Measurements from ENCODE around the gene RNF44. TPM values are rescaled to one million over a fixed set of nuclear protein-coding genes. Genes with fewer than 3 reads are reported as not detected.

Gene RNF44
- total RNA-seq, 1 donor from 2014 or later, result 103 TPM

GRCh38 chr5:176524987-176525386 lies 12.2 kb downstream of the RNF44 start:
- H3K9me3 Mint-ChIP-seq (ENCODE audit: unreplicated experiment), result no peaks in the 10 kb centered on the region
- no peak for TF ChIP-seq CTCF (IDR thresholded peaks at IDR 0.05; ENCODE audit: unreplicated experiment)
- peaks cover 4% of the 10 kb centered on the region for H3K4me1 Mint-ChIP-seq (ENCODE audit: unreplicated experiment)
- H3K27ac Mint-ChIP-seq (ENCODE audit: unreplicated experiment), result no peak overlapping the region
- no peak overlapping the region for H3K4me3 Mint-ChIP-seq (ENCODE audit: unreplicated experiment)
- H3K27me3 Mint-ChIP-seq (ENCODE audit: unreplicated experiment), result peaks cover 4% of the 10 kb centered on the region
- H3K36me3 Mint-ChIP-seq (ENCODE audit: low read depth, unreplicated experiment), result no peaks in the 10 kb centered on the region
- DNase-seq (ENCODE audit: low spot score), result no peak

- Mint-ChIP-seq H3K36me3 (ENCODE audit: low read depth, unreplicated experiment) (no peaks in the 10 kb centered on the region), H3K4me3 (ENCODE audit: unreplicated experiment) (no peak overlapping the region), H3K4me1 (ENCODE audit: unreplicated experiment) (peaks cover 3% of the 10 kb centered on the region), H3K27ac (ENCODE audit: unreplicated experiment) (no peak overlapping the region), H3K9me3 (ENCODE audit: unreplicated experiment) (no peaks in the 10 kb centered on the region), H3K27me3 (ENCODE audit: unreplicated experiment) (peaks cover 4% of the 10 kb centered on the region)
- no peak for TF ChIP-seq CTCF (IDR thresholded peaks at IDR 0.05; ENCODE audit: unreplicated experiment)
- DNase-seq (ENCODE audit: low spot score), result no peak
Measured at GRCh38 chr5:176524138-176524537, 13.1 kb downstream of the RNF44 start.

- Mint-ChIP-seq H3K27me3 (ENCODE audit: unreplicated experiment) (peaks cover 2% of the 10 kb centered on the region), H3K9me3 (ENCODE audit: unreplicated experiment) (no peaks in the 10 kb centered on the region), H3K27ac (ENCODE audit: unreplicated experiment) (no peak overlapping the region), H3K36me3 (ENCODE audit: low read depth, unreplicated experiment) (no peaks in the 10 kb centered on the region), H3K4me3 (ENCODE audit: unreplicated experiment) (no peak overlapping the region), H3K4me1 (ENCODE audit: unreplicated experiment) (peaks cover 8% of the 10 kb centered on the region)
- no peak for TF ChIP-seq CTCF (IDR thresholded peaks at IDR 0.05; ENCODE audit: unreplicated experiment)
- DNase-seq (ENCODE audit: low spot score), result no peak
Measured at GRCh38 chr5:176521699-176522263, 15.4 kb downstream of the RNF44 start.

- H3K9me3 Mint-ChIP-seq (ENCODE audit: unreplicated experiment), result no peaks in the 10 kb centered on the region
- H3K4me3 Mint-ChIP-seq (ENCODE audit: unreplicated experiment), result no peak overlapping the region
- H3K4me1 Mint-ChIP-seq (ENCODE audit: unreplicated experiment), result peaks cover 8% of the 10 kb centered on the region
- H3K27ac Mint-ChIP-seq (ENCODE audit: unreplicated experiment), result no peak overlapping the region
- H3K36me3 Mint-ChIP-seq (ENCODE audit: low read depth, unreplicated experiment), result no peaks in the 10 kb centered on the region
- DNase-seq (ENCODE audit: low spot score), result no peak
- peaks cover 2% of the 10 kb centered on the region for H3K27me3 Mint-ChIP-seq (ENCODE audit: unreplicated experiment)
- TF ChIP-seq CTCF (IDR thresholded peaks at IDR 0.05; ENCODE audit: unreplicated experiment), result no peak
Measured at GRCh38 chr5:176521286-176521685, 15.9 kb downstream of the RNF44 start.

GRCh38 chr5:176519810-176520720 lies 17.1 kb downstream of the RNF44 start:
- H3K4me3 Mint-ChIP-seq (ENCODE audit: unreplicated experiment), result no peak overlapping the region
- peaks cover 8% of the 10 kb centered on the region for H3K4me1 Mint-ChIP-seq (ENCODE audit: unreplicated experiment)
- DNase-seq (ENCODE audit: low spot score), result no peak
- no peaks in the 10 kb centered on the region for H3K36me3 Mint-ChIP-seq (ENCODE audit: low read depth, unreplicated experiment)
- H3K9me3 Mint-ChIP-seq (ENCODE audit: unreplicated experiment), result no peaks in the 10 kb centered on the region
- no peak for TF ChIP-seq CTCF (IDR thresholded peaks at IDR 0.05; ENCODE audit: unreplicated experiment)
- no peak overlapping the region for H3K27ac Mint-ChIP-seq (ENCODE audit: unreplicated experiment)
- H3K27me3 Mint-ChIP-seq (ENCODE audit: unreplicated experiment), result peaks cover 2% of the 10 kb centered on the region
